ENCODE data around the gene GALNT2.

GALNT2 gene

GRCh38 chr1:230273141-230273710 is 206.2 kb downstream of the GALNT2 start:
- H3K36me3 ChIP-seq (ENCODE audit: insufficient read depth, low read length) = peaks cover 14% of the 10 kb centered on the region
- no peak for DNase-seq (ENCODE audit: low read depth, low spot score)
- no peak overlapping the region for H3K27ac ChIP-seq
- TF ChIP-seq EZH2 (IDR thresholded peaks at IDR 0.05) (no peak), FOXP2 (optimal IDR thresholded peaks at IDR 0.05; ENCODE audit: control extremely low read depth, extremely low read length, insufficient read depth) (no peak), POLR2AphosphoS5 (IDR thresholded peaks at IDR 0.05; ENCODE audit: borderline replicate concordance, low read depth, low read length) (no peak)
- H3K9me3 ChIP-seq (ENCODE audit: low read depth, low read length) = no peaks in the 10 kb centered on the region
- no peak overlapping the region for H3K4me3 ChIP-seq
- H3K9ac ChIP-seq (ENCODE audit: insufficient read length) = no peak overlapping the region

GRCh38 chr1:230274254-230274653 is 207.2 kb downstream of the GALNT2 start:
- no peaks in the 10 kb centered on the region for H3K9me3 ChIP-seq (ENCODE audit: low read depth, low read length)
- no peak overlapping the region for H3K9ac ChIP-seq (ENCODE audit: insufficient read length)
- DNase-seq (ENCODE audit: low read depth, low spot score) = no peak
- no peak overlapping the region for H3K4me3 ChIP-seq
- H3K27ac ChIP-seq = no peak overlapping the region
- H3K36me3 ChIP-seq (ENCODE audit: insufficient read depth, low read length) = peaks cover 14% of the 10 kb centered on the region
- no peak for TF ChIP-seq POLR2AphosphoS5 (IDR thresholded peaks at IDR 0.05; ENCODE audit: borderline replicate concordance, low read depth, low read length)
- no peak for TF ChIP-seq FOXP2 (optimal IDR thresholded peaks at IDR 0.05; ENCODE audit: control extremely low read depth, extremely low read length, insufficient read depth)
- TF ChIP-seq EZH2 (IDR thresholded peaks at IDR 0.05) = no peak

GRCh38 chr1:230276401-230276800 is 209.4 kb downstream of the GALNT2 start:
- Histone ChIP-seq H3K27ac (no peak overlapping the region), H3K9me3 (ENCODE audit: low read depth, low read length) (no peaks in the 10 kb centered on the region), H3K9ac (ENCODE audit: insufficient read length) (no peak overlapping the region), H3K36me3 (ENCODE audit: insufficient read depth, low read length) (peaks cover 14% of the 10 kb centered on the region), H3K4me3 (no peak overlapping the region)
- no peak for TF ChIP-seq EZH2 (IDR thresholded peaks at IDR 0.05)
- no peak for TF ChIP-seq FOXP2 (optimal IDR thresholded peaks at IDR 0.05; ENCODE audit: control extremely low read depth, extremely low read length, insufficient read depth)
- TF ChIP-seq POLR2AphosphoS5 (IDR thresholded peaks at IDR 0.05; ENCODE audit: borderline replicate concordance, low read depth, low read length) = no peak
- no peak for DNase-seq (ENCODE audit: low read depth, low spot score)

GRCh38 chr1:230277201-230278025 is 210.4 kb downstream of the GALNT2 start:
- Histone ChIP-seq H3K9me3 (ENCODE audit: low read depth, low read length) (no peaks in the 10 kb centered on the region), H3K4me3 (no peak overlapping the region), H3K36me3 (ENCODE audit: insufficient read depth, low read length) (peaks cover 14% of the 10 kb centered on the region), H3K9ac (ENCODE audit: insufficient read length) (no peak overlapping the region), H3K27ac (no peak overlapping the region)
- no peak for DNase-seq (ENCODE audit: low read depth, low spot score)
- TF ChIP-seq FOXP2 (optimal IDR thresholded peaks at IDR 0.05; ENCODE audit: control extremely low read depth, extremely low read length, insufficient read depth) (no peak), POLR2AphosphoS5 (IDR thresholded peaks at IDR 0.05; ENCODE audit: borderline replicate concordance, low read depth, low read length) (no peak), EZH2 (IDR thresholded peaks at IDR 0.05) (no peak)

GRCh38 chr1:230278376-230278775 is 211.3 kb downstream of the GALNT2 start:
- Histone ChIP-seq H3K4me3 (no peak overlapping the region), H3K9ac (ENCODE audit: insufficient read length) (no peak overlapping the region), H3K27ac (no peak overlapping the region), H3K36me3 (ENCODE audit: insufficient read depth, low read length) (peaks cover 14% of the 10 kb centered on the region), H3K9me3 (ENCODE audit: low read depth, low read length) (no peaks in the 10 kb centered on the region)
- no peak for DNase-seq (ENCODE audit: low read depth, low spot score)
- TF ChIP-seq POLR2AphosphoS5 (IDR thresholded peaks at IDR 0.05; ENCODE audit: borderline replicate concordance, low read depth, low read length) (no peak), EZH2 (IDR thresholded peaks at IDR 0.05) (no peak), FOXP2 (optimal IDR thresholded peaks at IDR 0.05; ENCODE audit: control extremely low read depth, extremely low read length, insufficient read depth) (no peak)

GRCh38 chr1:230278871-230279582 is 212.0 kb downstream of the GALNT2 start:
- H3K9ac ChIP-seq (ENCODE audit: insufficient read length) = no peak overlapping the region
- H3K36me3 ChIP-seq (ENCODE audit: insufficient read depth, low read length) = peaks cover 14% of the 10 kb centered on the region
- no peak overlapping the region for H3K27ac ChIP-seq
- DNase-seq (ENCODE audit: low read depth, low spot score) = no peak
- TF ChIP-seq POLR2AphosphoS5 (IDR thresholded peaks at IDR 0.05; ENCODE audit: borderline replicate concordance, low read depth, low read length) (no peak), FOXP2 (optimal IDR thresholded peaks at IDR 0.05; ENCODE audit: control extremely low read depth, extremely low read length, insufficient read depth) (no peak)
- no peaks in the 10 kb centered on the region for H3K9me3 ChIP-seq (ENCODE audit: low read depth, low read length)
- H3K4me3 ChIP-seq = no peak overlapping the region

GRCh38 chr1:230279583-230279945 is 212.5 kb downstream of the GALNT2 start:
- H3K27ac ChIP-seq = no peak overlapping the region
- no peak for DNase-seq (ENCODE audit: low read depth, low spot score)
- H3K4me3 ChIP-seq = no peak overlapping the region

GRCh38 chr1:230280054-230280795 is 213.2 kb downstream of the GALNT2 start:
- DNase-seq (ENCODE audit: low read depth, low spot score) = no peak
- Histone ChIP-seq H3K4me3 (no peak overlapping the region), H3K9ac (ENCODE audit: insufficient read length) (no peak overlapping the region), H3K9me3 (ENCODE audit: low read depth, low read length) (no peaks in the 10 kb centered on the region), H3K27ac (no peak overlapping the region), H3K36me3 (ENCODE audit: insufficient read depth, low read length) (peaks cover 7% of the 10 kb centered on the region)
- no peak for TF ChIP-seq POLR2AphosphoS5 (IDR thresholded peaks at IDR 0.05; ENCODE audit: borderline replicate concordance, low read depth, low read length)

More at GRCh38 chr1:230279583-230279945, 212.5 kb downstream of the GALNT2 start:
- Histone ChIP-seq H3K9ac (ENCODE audit: insufficient read length) (no peak overlapping the region), H3K36me3 (ENCODE audit: insufficient read depth, low read length) (peaks cover 11% of the 10 kb centered on the region), H3K9me3 (ENCODE audit: low read depth, low read length) (no peaks in the 10 kb centered on the region)
- no peak for TF ChIP-seq EZH2 (IDR thresholded peaks at IDR 0.05)
- TF ChIP-seq POLR2AphosphoS5 (IDR thresholded peaks at IDR 0.05; ENCODE audit: borderline replicate concordance, low read depth, low read length) = no peak
- TF ChIP-seq FOXP2 (optimal IDR thresholded peaks at IDR 0.05; ENCODE audit: control extremely low read depth, extremely low read length, insufficient read depth) = no peak
